Muscle layer of colon (tissue), 2 donors: ENCODE results near the gene ATXN7L2.

ENCODE experiments used
- H3K27ac ChIP-seq: one replicate; pipeline ENCODE4 v1.7.0; 2013; ENCODE audit warnings: low read depth, mild to moderate bottlenecking, low read length, moderate library complexity
- H3K27me3 ChIP-seq, 2 donors: one replicate each; pipeline ENCODE4 v1.7.0; 2013; ENCODE audit warnings: low read length in 2 of 2, mild to moderate bottlenecking in 2 of 2; ENCODE audit not compliant: insufficient read depth in 2 of 2, control insufficient read depth in 1 of 2
- H3K36me3 ChIP-seq: one replicate; pipeline ENCODE4 v1.7.0; 2013; ENCODE audit warnings: mild to moderate bottlenecking, low read length; ENCODE audit not compliant: insufficient read depth
- H3K4me1 ChIP-seq: one replicate; pipeline ENCODE4 v1.7.0; 2013; ENCODE audit warnings: mild to moderate bottlenecking, low read length; ENCODE audit not compliant: insufficient read depth
- H3K4me3 ChIP-seq, 2 donors: one replicate each; pipeline ENCODE4 v1.7.0; 2013; ENCODE audit warnings: low read length in 2 of 2, low read depth in 1 of 2, mild to moderate bottlenecking in 1 of 2, moderate library complexity in 1 of 2
- H3K9ac ChIP-seq: one replicate; pipeline ENCODE4 v1.7.0; 2013; ENCODE audit warnings: low read length
- H3K9me3 ChIP-seq: one replicate; pipeline ENCODE4 v1.7.0; 2013; ENCODE audit warnings: mild to moderate bottlenecking, low read length
- donor health status: abdominal sarcoma.
- donor health status: Adenocarcinoma of cecum.

Gene ATXN7L2

GRCh38 chr1:109514846-109515245 lies 31.1 kb downstream of the ATXN7L2 start:
- no peaks in the 10 kb centered on the region for H3K27me3 ChIP-seq
- H3K4me3 ChIP-seq = no peak overlapping the region
- H3K4me1 ChIP-seq = peaks cover 8% of the 10 kb centered on the region

GRCh38 chr1:109516872-109517271 lies 33.2 kb downstream of the ATXN7L2 start:
- Histone ChIP-seq H3K4me3 (no peak overlapping the region), H3K27me3 (peaks cover 0 to 7% of the 10 kb centered on the region in 2 donors), H3K9ac (no peak overlapping the region), H3K4me1 (no peaks in the 10 kb centered on the region), H3K27ac (no peak overlapping the region), H3K9me3 (no peaks in the 10 kb centered on the region), H3K36me3 (no peaks in the 10 kb centered on the region)

More at GRCh38 chr1:109514846-109515245, 31.1 kb downstream of the ATXN7L2 start:
- H3K27ac ChIP-seq = no peak overlapping the region
- no peaks in the 10 kb centered on the region for H3K9me3 ChIP-seq
- H3K9ac ChIP-seq = no peak overlapping the region
- no peaks in the 10 kb centered on the region for H3K36me3 ChIP-seq

GRCh38 chr1:109517337-109517736 lies 33.6 kb downstream of the ATXN7L2 start:
- peaks cover 0 to 7% of the 10 kb centered on the region in 2 donors for H3K27me3 ChIP-seq
- H3K4me1 ChIP-seq = no peaks in the 10 kb centered on the region
- H3K27ac ChIP-seq = no peak overlapping the region
- H3K9ac ChIP-seq = no peak overlapping the region
- no peak overlapping the region for H3K4me3 ChIP-seq
- no peaks in the 10 kb centered on the region for H3K9me3 ChIP-seq
- no peaks in the 10 kb centered on the region for H3K36me3 ChIP-seq

GRCh38 chr1:109521002-109521951 lies 37.6 kb downstream of the ATXN7L2 start:
- no peak overlapping the region for H3K4me3 ChIP-seq
- no peaks in the 10 kb centered on the region for H3K9me3 ChIP-seq
- H3K36me3 ChIP-seq = no peaks in the 10 kb centered on the region
- no peaks in the 10 kb centered on the region for H3K4me1 ChIP-seq
- H3K9ac ChIP-seq = no peak overlapping the region
- no peak overlapping the region for H3K27ac ChIP-seq
- peaks cover 0 to 7% of the 10 kb centered on the region in 2 donors for H3K27me3 ChIP-seq

- Histone ChIP-seq H3K27me3 (peaks cover 0 to 7% of the 10 kb centered on the region in 2 donors), H3K4me3 (no peak overlapping the region), H3K27ac (no peak overlapping the region), H3K36me3 (no peaks in the 10 kb centered on the region), H3K9me3 (no peaks in the 10 kb centered on the region), H3K4me1 (no peaks in the 10 kb centered on the region), H3K9ac (no peak overlapping the region)
Measured at GRCh38 chr1:109522026-109522425, 38.3 kb downstream of the ATXN7L2 start.

- H3K27ac ChIP-seq = no peak overlapping the region
- no peak overlapping the region for H3K9ac ChIP-seq
- H3K9me3 ChIP-seq = no peaks in the 10 kb centered on the region
- H3K27me3 ChIP-seq = peaks cover 0 to 7% of the 10 kb centered on the region in 2 donors
- no peaks in the 10 kb centered on the region for H3K4me1 ChIP-seq
- H3K4me3 ChIP-seq = no peak overlapping the region
- no peaks in the 10 kb centered on the region for H3K36me3 ChIP-seq
Measured at GRCh38 chr1:109523706-109524105, 40.0 kb downstream of the ATXN7L2 start.

GRCh38 chr1:109527098-109527811 lies 43.5 kb downstream of the ATXN7L2 start:
- no peak overlapping the region for H3K9ac ChIP-seq
- H3K4me1 ChIP-seq = peaks cover 4% of the 10 kb centered on the region
- H3K27me3 ChIP-seq = no peaks in the 10 kb centered on the region

GRCh38 chr1:109527846-109528695 lies 44.4 kb downstream of the ATXN7L2 start:
- Histone ChIP-seq H3K9ac (no peak overlapping the region), H3K36me3 (no peaks in the 10 kb centered on the region), H3K27me3 (no peaks in the 10 kb centered on the region), H3K9me3 (no peaks in the 10 kb centered on the region), H3K4me1 (peaks cover 13% of the 10 kb centered on the region), H3K27ac (no peak overlapping the region), H3K4me3 (no peak overlapping the region)

More at GRCh38 chr1:109527098-109527811, 43.5 kb downstream of the ATXN7L2 start:
- Histone ChIP-seq H3K4me3 (no peak overlapping the region), H3K9me3 (no peaks in the 10 kb centered on the region), H3K36me3 (no peaks in the 10 kb centered on the region), H3K27ac (no peak overlapping the region)

GRCh38 chr1:109528712-109529111 lies 45.0 kb downstream of the ATXN7L2 start:
- no peaks in the 10 kb centered on the region for H3K27me3 ChIP-seq
- no peaks in the 10 kb centered on the region for H3K36me3 ChIP-seq
- no peak overlapping the region for H3K9ac ChIP-seq
- no peaks in the 10 kb centered on the region for H3K9me3 ChIP-seq
- no peak overlapping the region for H3K4me3 ChIP-seq
- H3K27ac ChIP-seq = no peak overlapping the region
- H3K4me1 ChIP-seq = peaks cover 14% of the 10 kb centered on the region

- no peak overlapping the region for H3K4me3 ChIP-seq
Measured at GRCh38 chr1:109529881-109530456, 46.3 kb downstream of the ATXN7L2 start.

More at GRCh38 chr1:109529881-109530456, 46.3 kb downstream of the ATXN7L2 start:
- Histone ChIP-seq H3K27ac (no peak overlapping the region), H3K36me3 (no peaks in the 10 kb centered on the region), H3K4me1 (peaks cover 14% of the 10 kb centered on the region), H3K9me3 (no peaks in the 10 kb centered on the region), H3K9ac (no peak overlapping the region), H3K27me3 (no peaks in the 10 kb centered on the region)
